Measurements from ENCODE around the gene GNPTG.

GNPTG gene

DNA sequence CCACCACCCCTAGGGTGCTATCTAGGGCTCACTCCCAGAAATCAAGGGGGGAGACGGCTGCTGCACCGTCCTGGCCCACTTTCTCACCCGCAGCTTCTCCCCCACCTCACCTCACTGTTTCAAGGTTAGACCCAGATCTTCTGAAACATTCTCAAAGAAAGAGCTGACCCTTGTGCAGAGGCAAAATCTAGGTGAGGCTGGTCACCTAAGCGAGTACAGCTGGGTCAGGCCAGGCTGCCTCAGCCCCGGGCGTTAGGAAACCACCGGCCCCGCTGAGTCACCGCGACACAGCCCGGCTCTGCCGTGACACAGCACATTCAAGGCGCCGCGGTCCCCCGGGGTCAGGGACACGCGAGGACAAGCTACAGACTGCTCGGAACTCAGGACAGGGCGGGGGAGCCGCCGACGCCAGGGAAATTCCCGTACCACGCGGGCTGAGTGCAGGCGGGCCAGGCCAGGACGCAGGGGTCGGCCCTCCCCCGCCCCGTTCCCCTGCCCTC lies 27.1 kb downstream of the GNPTG start:
- no peak for TF ChIP-seq CTCF (IDR thresholded peaks at IDR 0.05; ENCODE audit: poor library complexity, severe bottlenecking)
- Histone ChIP-seq H3K27me3 (ENCODE audit: insufficient read depth, poor library complexity, severe bottlenecking) (no peaks in the 10 kb centered on the region), H3K9me3 (ENCODE audit: severe bottlenecking) (no peaks in the 10 kb centered on the region), H3K27ac (ENCODE audit: poor library complexity, severe bottlenecking) (peak overlapping the region; percentile 59), H3K4me1 (ENCODE audit: insufficient read depth, poor library complexity, severe bottlenecking) (no peaks in the 10 kb centered on the region), H3K4me3 (ENCODE audit: severe bottlenecking) (peak overlapping the region; percentile 41), H3K36me3 (ENCODE audit: low read depth) (no peaks in the 10 kb centered on the region)
- DNase-seq (ENCODE audit: low spot score), result peak; percentile 83
- peak; percentile 76 for ATAC-seq (ENCODE audit: low read depth)

DNA sequence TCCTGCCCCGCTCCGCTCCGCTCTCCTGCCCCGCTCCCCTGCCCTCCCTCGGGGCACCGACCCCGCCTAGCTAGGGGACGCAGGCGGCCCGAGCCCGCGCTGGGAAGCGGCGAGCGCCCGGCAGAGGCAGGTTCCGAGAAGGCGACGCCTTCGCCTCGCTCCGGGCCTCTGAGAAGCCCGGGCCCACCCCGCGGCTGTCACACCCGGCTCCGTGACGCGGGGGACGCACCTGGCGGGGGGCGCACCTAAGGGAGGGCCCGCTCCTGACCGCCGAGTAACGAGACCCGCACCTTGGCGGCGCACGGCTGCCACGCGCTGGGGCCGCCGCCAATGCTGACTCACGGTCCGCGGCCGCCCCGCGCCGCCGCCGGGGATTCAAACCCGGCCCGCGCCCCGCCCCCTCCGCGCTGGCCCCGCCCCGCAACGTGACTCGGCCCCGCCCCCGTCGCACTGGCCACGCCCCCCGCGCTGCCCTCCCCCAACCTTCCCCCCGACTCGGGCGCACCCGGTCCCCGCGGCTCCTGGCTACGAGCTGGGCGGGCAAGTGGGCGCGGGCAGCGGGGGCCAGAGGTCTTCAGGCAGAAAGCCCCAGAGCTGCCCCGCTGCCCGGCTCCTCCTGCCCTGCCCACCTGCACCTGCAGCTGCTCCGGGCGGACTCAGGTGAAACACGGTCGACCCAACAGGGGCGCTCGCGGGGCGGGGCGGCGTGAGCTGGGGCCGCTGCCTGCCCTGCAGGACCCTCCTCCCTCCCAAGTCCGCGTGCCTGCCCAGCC lies 27.8 kb downstream of the GNPTG start:
- ATAC-seq (ENCODE audit: low read depth) (peak; percentile 50), DNase-seq (ENCODE audit: low spot score) (peak; percentile 63)
- no peaks in the 10 kb centered on the region for H3K4me1 ChIP-seq (ENCODE audit: insufficient read depth, poor library complexity, severe bottlenecking)
- peak overlapping the region; percentile 59 for H3K27ac ChIP-seq (ENCODE audit: poor library complexity, severe bottlenecking)
- H3K27me3 ChIP-seq (ENCODE audit: insufficient read depth, poor library complexity, severe bottlenecking), result no peaks in the 10 kb centered on the region
- H3K4me3 ChIP-seq (ENCODE audit: severe bottlenecking), result peak overlapping the region; percentile 41
- TF ChIP-seq CTCF (IDR thresholded peaks at IDR 0.05; ENCODE audit: poor library complexity, severe bottlenecking), result no peak
- H3K9me3 ChIP-seq (ENCODE audit: severe bottlenecking), result no peaks in the 10 kb centered on the region
- H3K36me3 ChIP-seq (ENCODE audit: low read depth), result no peaks in the 10 kb centered on the region

- no peak for TF ChIP-seq CTCF (IDR thresholded peaks at IDR 0.05; ENCODE audit: poor library complexity, severe bottlenecking)
- no peaks in the 10 kb centered on the region for H3K27me3 ChIP-seq (ENCODE audit: insufficient read depth, poor library complexity, severe bottlenecking)
- no peak overlapping the region for H3K4me3 ChIP-seq (ENCODE audit: severe bottlenecking)
- no peak for DNase-seq (ENCODE audit: low spot score)
- ATAC-seq (ENCODE audit: low read depth), result no peak
- H3K9me3 ChIP-seq (ENCODE audit: severe bottlenecking), result no peaks in the 10 kb centered on the region
- no peaks in the 10 kb centered on the region for H3K4me1 ChIP-seq (ENCODE audit: insufficient read depth, poor library complexity, severe bottlenecking)
- no peak overlapping the region for H3K27ac ChIP-seq (ENCODE audit: poor library complexity, severe bottlenecking)
- no peaks in the 10 kb centered on the region for H3K36me3 ChIP-seq (ENCODE audit: low read depth)
These were observed 28.5 kb downstream of the GNPTG start for GRCh38 chr16:1380195-1380594.

DNA sequence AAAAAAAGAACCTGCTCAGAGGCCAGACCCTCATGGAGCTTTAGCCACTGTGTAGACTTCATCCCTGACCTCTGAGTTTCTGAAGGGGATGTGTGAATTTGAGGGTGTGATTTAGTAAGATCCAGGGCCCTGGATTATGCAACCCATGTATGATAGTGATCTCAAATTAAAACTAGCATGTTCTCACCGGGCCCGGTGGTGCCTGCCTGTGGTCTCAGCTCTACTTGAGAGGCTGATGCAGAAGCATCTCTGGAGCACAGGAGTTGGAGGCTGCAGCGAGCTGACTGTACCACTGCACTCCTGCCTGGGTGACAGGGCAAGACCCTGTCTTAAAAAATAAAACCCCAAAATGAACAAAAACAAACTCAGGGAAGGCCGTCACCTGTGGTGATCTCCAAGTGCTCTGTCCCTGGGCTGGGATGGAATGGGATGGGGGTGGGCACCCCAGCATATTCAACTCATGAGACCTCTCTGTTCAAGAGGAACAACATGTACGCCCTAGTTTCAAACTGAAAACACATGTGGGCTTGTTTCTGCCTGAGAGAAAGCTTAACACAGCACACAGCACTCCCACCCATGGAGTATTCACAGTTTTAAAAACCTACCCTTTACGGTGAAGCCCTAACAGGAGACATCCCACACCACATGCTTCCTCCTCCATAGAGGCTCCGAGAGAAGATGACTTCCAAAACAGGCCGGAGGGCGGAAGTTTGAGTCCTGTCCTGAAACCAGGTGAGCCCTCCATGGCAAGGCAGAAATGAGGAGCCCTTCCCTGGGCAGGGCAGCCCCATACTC lies 30.1 kb downstream of the GNPTG start:
- no peaks in the 10 kb centered on the region for H3K27me3 ChIP-seq (ENCODE audit: insufficient read depth, poor library complexity, severe bottlenecking)
- H3K36me3 ChIP-seq (ENCODE audit: low read depth), result no peaks in the 10 kb centered on the region
- no peak for TF ChIP-seq CTCF (IDR thresholded peaks at IDR 0.05; ENCODE audit: poor library complexity, severe bottlenecking)
- H3K4me1 ChIP-seq (ENCODE audit: insufficient read depth, poor library complexity, severe bottlenecking), result no peaks in the 10 kb centered on the region
- H3K4me3 ChIP-seq (ENCODE audit: severe bottlenecking), result no peak overlapping the region
- no peak for ATAC-seq (ENCODE audit: low read depth)
- no peak overlapping the region for H3K27ac ChIP-seq (ENCODE audit: poor library complexity, severe bottlenecking)
- no peaks in the 10 kb centered on the region for H3K9me3 ChIP-seq (ENCODE audit: severe bottlenecking)
- DNase-seq (ENCODE audit: low spot score), result no peak

Data from RWPE2 (cell line).